WTC11 (cell line): ENCODE data around the gene MGMT.

Experiments
- CREB1 ChIP-seq: sonication (generic); formaldehyde crosslinking; IDR thresholded peaks from 2 replicates; pipeline ENCODE4 v1.8.0; 2023; ENCODE audit warnings: mild to moderate bottlenecking, missing genetic modification reagents
- CTCF ChIP-seq: fragments of 200-600 bp; IDR thresholded peaks from 2 replicates; pipeline ENCODE4 v1.8.0; 2022; ENCODE audit warnings: antibody characterized with exemption
- MAX ChIP-seq: sonication (generic); formaldehyde crosslinking; IDR thresholded peaks from 2 replicates; pipeline ENCODE4 v1.8.0; 2022; ENCODE audit warnings: mild to moderate bottlenecking, missing genetic modification reagents
- PRDM15 ChIP-seq: sonication (generic); formaldehyde crosslinking; IDR thresholded peaks from 2 replicates; pipeline ENCODE4 v1.8.0; 2022; ENCODE audit warnings: missing genetic modification reagents
- RELA ChIP-seq: sonication (generic); formaldehyde crosslinking; IDR thresholded peaks from 2 replicates; pipeline ENCODE4 v1.8.1; 2022; ENCODE audit warnings: missing genetic modification reagents, mild to moderate bottlenecking, borderline replicate concordance
- USF1 ChIP-seq: sonication (generic); formaldehyde crosslinking; IDR thresholded peaks from 2 replicates; pipeline ENCODE4 v1.8.0; 2022; ENCODE audit warnings: mild to moderate bottlenecking, missing genetic modification reagents
- USF2 ChIP-seq: sonication (generic); formaldehyde crosslinking; IDR thresholded peaks from 2 replicates; pipeline ENCODE4 v1.8.1; 2023; ENCODE audit warnings: mild to moderate bottlenecking, missing genetic modification reagents, moderate library complexity
- ZNF317 ChIP-seq: sonication (generic); formaldehyde crosslinking; IDR thresholded peaks from 2 replicates; pipeline ENCODE4 v1.8.1; 2023; ENCODE audit warnings: low read depth, mild to moderate bottlenecking, moderate library complexity, missing genetic modification reagents, borderline replicate concordance
- ZNF671 ChIP-seq: fragments of 250-450 bp; sonication (Bioruptor Pico); IDR thresholded peaks from 2 replicates; pipeline ENCODE4 v1.8.0; 2021; ENCODE audit warnings: mild to moderate bottlenecking

- TF ChIP-seq CTCF (no peak), RELA (CRISPR knock-in tag) (no peak), USF2 (CRISPR knock-in tag) (no peak), ZNF671 (CRISPR knock-in tag) (no peak), CREB1 (CRISPR knock-in tag) (no peak), ZNF317 (CRISPR knock-in tag) (no peak), USF1 (CRISPR knock-in tag) (no peak), PRDM15 (no peak), MAX (CRISPR knock-in tag) (no peak)
These were observed 317.2 kb downstream of the MGMT start for GRCh38 chr10:129784291-129784690.
